H9 (cell line): ENCODE results near the gene ZNF428. TPM values are rescaled to one million over a fixed set of nuclear protein-coding genes. Genes with fewer than 3 reads are reported as not detected.

Source experiments
- DNase-seq: peaks from one replicate; pipeline ENCODE4 v3.0.0-alpha.2; 2017
- H2AFZ ChIP-seq: one replicate; pipeline ENCODE4 v1.6.1; 2013; ENCODE audit warnings: mild to moderate bottlenecking, low read length, control low read depth, moderate library complexity
- H2AK5ac ChIP-seq: 2 replicates; pipeline ENCODE4 v1.6.1; 2013; ENCODE audit warnings: low read length, control low read depth, mixed read lengths; ENCODE audit not compliant: insufficient read length
- H2BK120ac ChIP-seq: one replicate; pipeline ENCODE4 v1.6.1; 2013; ENCODE audit warnings: low read depth, mild to moderate bottlenecking, low read length, control low read depth, inconsistent platforms; ENCODE audit not compliant: poor library complexity, severe bottlenecking
- H2BK12ac ChIP-seq: 2 replicates; pipeline ENCODE4 v1.6.1; 2013; ENCODE audit warnings: low read length, control low read depth, mixed read lengths, low read depth; ENCODE audit not compliant: insufficient read length
- H2BK15ac ChIP-seq: 2 replicates; pipeline ENCODE4 v1.6.1; 2013; ENCODE audit warnings: low read depth, low read length, control low read depth
- H2BK20ac ChIP-seq: one replicate; pipeline ENCODE4 v1.6.1; 2013; ENCODE audit warnings: low read depth, mild to moderate bottlenecking, low read length, control low read depth, inconsistent platforms; ENCODE audit not compliant: poor library complexity, severe bottlenecking
- H2BK5ac ChIP-seq: 2 replicates; pipeline ENCODE4 v1.6.1; 2013; ENCODE audit warnings: low read length, control low read depth, mixed read lengths; ENCODE audit not compliant: insufficient read length
- H3K14ac ChIP-seq: 2 replicates; pipeline ENCODE4 v1.6.1; 2013; ENCODE audit warnings: low read length, control low read depth; ENCODE audit not compliant: insufficient read depth
- H3K18ac ChIP-seq: 2 replicates; pipeline ENCODE4 v1.6.1; 2013; ENCODE audit warnings: low read depth, mild to moderate bottlenecking, mixed read lengths, low read length, control low read depth; ENCODE audit not compliant: insufficient read length
- H3K23ac ChIP-seq: 2 replicates; pipeline ENCODE4 v1.6.1; 2013; ENCODE audit warnings: low read length, control low read depth, mixed read lengths, low read depth; ENCODE audit not compliant: insufficient read length
- H3K23me2 ChIP-seq: 2 replicates; pipeline ENCODE4 v1.6.1; 2013; ENCODE audit warnings: low read depth, mild to moderate bottlenecking, mixed read lengths, low read length, control low read depth; ENCODE audit not compliant: insufficient read length, poor library complexity, severe bottlenecking
- H3K27ac ChIP-seq: 2 replicates; pipeline ENCODE4 v1.5.1; 2013; ENCODE audit warnings: low read length, control low read depth, mixed read lengths, low read depth; ENCODE audit not compliant: insufficient read length
- H3K27me3 ChIP-seq: 2 replicates; pipeline ENCODE4 v1.6.1; 2013; ENCODE audit warnings: low read length, control low read depth, inconsistent platforms; ENCODE audit not compliant: insufficient read depth
- H3K4ac ChIP-seq: 2 replicates; pipeline ENCODE4 v1.6.1; 2013; ENCODE audit warnings: low read depth, mild to moderate bottlenecking, control low read depth, inconsistent platforms, low read length, moderate library complexity
- H3K4me1 ChIP-seq: 2 replicates; pipeline ENCODE4 v1.6.1; 2013; ENCODE audit warnings: low read length, control low read depth, inconsistent platforms; ENCODE audit not compliant: insufficient read depth
- H3K4me2 ChIP-seq: 2 replicates; pipeline ENCODE4 v1.6.1; 2013; ENCODE audit warnings: low read length, control low read depth, mixed read lengths; ENCODE audit not compliant: insufficient read length, insufficient read depth
- H3K56ac ChIP-seq: 2 replicates; pipeline ENCODE4 v1.6.1; 2013; ENCODE audit warnings: low read depth, mild to moderate bottlenecking, mixed read lengths, low read length, control low read depth; ENCODE audit not compliant: insufficient read length
- H3K79me1 ChIP-seq: 2 replicates; pipeline ENCODE4 v1.6.1; 2013; ENCODE audit warnings: low read depth, mild to moderate bottlenecking, moderate library complexity, low read length, control low read depth, inconsistent platforms; ENCODE audit not compliant: insufficient read depth, poor library complexity, severe bottlenecking
- H3K79me2 ChIP-seq: 2 replicates; pipeline ENCODE4 v1.6.1; 2013; ENCODE audit warnings: low read length, control low read depth, inconsistent platforms; ENCODE audit not compliant: insufficient read depth
- H3K9ac ChIP-seq: 2 replicates; pipeline ENCODE4 v1.6.1; 2013; ENCODE audit warnings: low read length, control low read depth, mixed read lengths; ENCODE audit not compliant: insufficient read length; ENCODE audit errors: extremely low read depth
- H3K9me3 ChIP-seq: one replicate; pipeline ENCODE4 v1.6.1; 2013; ENCODE audit warnings: low read depth, low read length, inconsistent platforms; ENCODE audit not compliant: control insufficient read depth
- H3T11ph ChIP-seq: one replicate; pipeline ENCODE4 v1.6.1; 2013; ENCODE audit warnings: mild to moderate bottlenecking, low read length, control low read depth, inconsistent platforms
- H4K20me1 ChIP-seq: one replicate; pipeline ENCODE4 v1.6.1; 2013; ENCODE audit not compliant: control insufficient read depth, insufficient read length, insufficient read depth
- H4K5ac ChIP-seq: 2 replicates; pipeline ENCODE4 v1.6.1; 2013; ENCODE audit warnings: low read depth, mild to moderate bottlenecking, mixed read lengths, low read length, control low read depth; ENCODE audit not compliant: insufficient read length
- H4K8ac ChIP-seq: replicated peaks from 2 replicates; pipeline ENCODE4 v1.6.1; 2013; ENCODE audit warnings: low read length, control low read depth, mixed read lengths, low read depth; ENCODE audit not compliant: insufficient read length
- H4K91ac ChIP-seq: 2 replicates; pipeline ENCODE4 v1.6.1; 2013; ENCODE audit warnings: low read depth, mild to moderate bottlenecking, moderate library complexity, mixed read lengths, low read length, control low read depth; ENCODE audit not compliant: insufficient read length
- H3K27ac Mint-ChIP-seq, 3 experiments: 2 replicates in 2 of 3; 3 replicates in 1 of 3; pipeline ENCODE4 v1.8.0; 2020 to 2021; ENCODE audit warnings: mixed read lengths in 3 of 3, mild to moderate bottlenecking in 1 of 3, moderate library complexity in 1 of 3
- H3K27me3 Mint-ChIP-seq: 2 replicates; pipeline ENCODE4 v1.8.0; 2021; ENCODE audit warnings: low read depth, mild to moderate bottlenecking, moderate library complexity, mixed read lengths
- H3K36me3 Mint-ChIP-seq, 3 experiments: 2 replicates in 2 of 3; 3 replicates in 1 of 3; pipeline ENCODE4 v1.8.0; 2020 to 2021; ENCODE audit warnings: low read depth in 3 of 3, mixed read lengths in 3 of 3; ENCODE audit not compliant: insufficient read depth in 1 of 3
- H3K4me1 Mint-ChIP-seq, 2 experiments: 2 replicates each; pipeline ENCODE4 v1.8.0; 2020; ENCODE audit warnings: mixed read lengths in 2 of 2
- H3K4me3 Mint-ChIP-seq, 2 experiments: 2 replicates in 1 of 2; 3 replicates in 1 of 2; pipeline ENCODE4 v1.8.0; 2020 to 2021; ENCODE audit warnings: mild to moderate bottlenecking in 2 of 2, mixed read lengths in 2 of 2, moderate library complexity in 1 of 2
- H3K9me3 Mint-ChIP-seq, 2 experiments: 2 replicates in 1 of 2; 3 replicates in 1 of 2; pipeline ENCODE4 v1.8.0; 2020; ENCODE audit warnings: mild to moderate bottlenecking in 2 of 2, mixed read lengths in 2 of 2, moderate library complexity in 1 of 2
- CTCF ChIP-seq: fragments of 200-600 bp; sonication (generic); conservative IDR thresholded peaks from 3 replicates; pipeline ENCODE4 v1.8.0; 2021; ENCODE audit warnings: antibody characterized with exemption, mild to moderate bottlenecking
- WGBS: extraction: QIAGEN DNeasy Blood & Tissue Kit; methylation state at CpG from one replicate; pipeline ENCODE4 v1.1.7; 2013; ENCODE audit warnings: missing lambda C conversion rate, low lambda C conversion rate, mixed read lengths; ENCODE audit not compliant: insufficient read length; ENCODE audit errors: extremely low coverage; 5-methylcytosine and 5-hydroxymethylcytosine counted together
- total RNA-seq: library from RNA; stranded (reverse); gene quantifications from 2 replicates; pipeline ENCODE4 v1.2.1, GENCODE V29; 2021

The ZNF428 gene
- total RNA-seq, 1 experiment from 2014 or later, result 30.3 TPM

GRCh38 chr19:43643326-43643725 lies 23.9 kb upstream of the ZNF428 start:
- no peak overlapping the region for H2BK20ac ChIP-seq
- peaks cover 16 to 24% (median 24%) of the 10 kb centered on the region in 3 experiments for H3K36me3 Mint-ChIP-seq
- no peak overlapping the region for H3K23ac ChIP-seq
- peaks cover 55% of the 10 kb centered on the region for H3K27me3 Mint-ChIP-seq
- no peak overlapping the region for H3K9ac ChIP-seq
- H2AK5ac ChIP-seq, result no peak overlapping the region
- no peak overlapping the region for H3K4me3 Mint-ChIP-seq
- H3K4me1 Mint-ChIP-seq, result peaks cover 12 to 22% of the 10 kb centered on the region in 2 experiments
- H4K5ac ChIP-seq, result no peak overlapping the region
- no peak overlapping the region for H3K27ac Mint-ChIP-seq
- H3K4ac ChIP-seq, result no peak overlapping the region
- no peak overlapping the region for H2BK12ac ChIP-seq
- 0 out of 2 replicates have a peak, but pooled peaks cover 2% of the 10 kb centered on the region for H3K4me1 ChIP-seq
- H4K8ac ChIP-seq, result no peak overlapping the region
- no peak overlapping the region for H2BK15ac ChIP-seq
- H3K4me2 ChIP-seq, result no peak overlapping the region
- no peaks in the 10 kb centered on the region for H3K79me1 ChIP-seq
- no peak overlapping the region for H3K56ac ChIP-seq
- H3K79me2 ChIP-seq, result no peaks in the 10 kb centered on the region
- peaks cover 13% of the 10 kb centered on the region for H3K23me2 ChIP-seq
- no peak overlapping the region for H3K18ac ChIP-seq
- H3K9me3 Mint-ChIP-seq, result peaks cover 16 to 24% of the 10 kb centered on the region in 2 experiments
- no peak overlapping the region for H3K14ac ChIP-seq
- TF ChIP-seq CTCF, result no peak
- no peak for DNase-seq
- H3K9me3 ChIP-seq, result no peaks in the 10 kb centered on the region
- no peaks in the 10 kb centered on the region for H4K20me1 ChIP-seq
- no peak overlapping the region for H3T11ph ChIP-seq
- WGBS, result no CpG with 5 or more reads among the region's 3 CpGs
- no peak overlapping the region for H2AFZ ChIP-seq
- no peak overlapping the region for H4K91ac ChIP-seq
- peaks cover 20% of the 10 kb centered on the region; the same call in 1 of the 2 replicates for H3K27me3 ChIP-seq
- no peak overlapping the region for H2BK5ac ChIP-seq
- H2BK120ac ChIP-seq, result no peak overlapping the region
- no peak overlapping the region for H3K27ac ChIP-seq
